IPS DF 6.9 (cell line): Measurements from ENCODE around the gene ACTN2.

Experiments used
- DNase-seq: peaks from one replicate; pipeline ENCODE4 v3.0.0-alpha.2; 2013; ENCODE audit warnings: low read depth, low spot score
- H3K27ac ChIP-seq: one replicate; pipeline ENCODE4 v1.5.1; 2013; ENCODE audit warnings: low read length, control low read depth
- H3K27me3 ChIP-seq: 2 replicates; pipeline ENCODE4 v1.6.1; 2013; ENCODE audit warnings: mild to moderate bottlenecking, low read length; ENCODE audit not compliant: control insufficient read depth, insufficient read depth
- H3K36me3 ChIP-seq: 2 replicates; pipeline ENCODE4 v1.6.1; 2013; ENCODE audit warnings: low read length; ENCODE audit not compliant: control insufficient read depth, insufficient read depth
- H3K4me1 ChIP-seq: 2 replicates; pipeline ENCODE4 v1.6.1; 2013; ENCODE audit warnings: low read length; ENCODE audit not compliant: control insufficient read depth, insufficient read depth
- H3K4me3 ChIP-seq: 2 replicates; pipeline ENCODE4 v1.5.1; 2013; ENCODE audit warnings: mild to moderate bottlenecking, low read length
- H3K9me3 ChIP-seq: 2 replicates; pipeline ENCODE4 v1.6.1; 2013; ENCODE audit warnings: low read length, inconsistent platforms; ENCODE audit not compliant: control insufficient read depth, insufficient read depth
- WGBS: extraction: QIAGEN DNeasy Blood & Tissue Kit; methylation state at CpG from one replicate; pipeline ENCODE4 v1.1.7; 2013; ENCODE audit warnings: mixed read lengths, missing lambda C conversion rate; ENCODE audit not compliant: insufficient read length, insufficient coverage; 5-methylcytosine and 5-hydroxymethylcytosine counted together

The ACTN2 gene

DNA sequence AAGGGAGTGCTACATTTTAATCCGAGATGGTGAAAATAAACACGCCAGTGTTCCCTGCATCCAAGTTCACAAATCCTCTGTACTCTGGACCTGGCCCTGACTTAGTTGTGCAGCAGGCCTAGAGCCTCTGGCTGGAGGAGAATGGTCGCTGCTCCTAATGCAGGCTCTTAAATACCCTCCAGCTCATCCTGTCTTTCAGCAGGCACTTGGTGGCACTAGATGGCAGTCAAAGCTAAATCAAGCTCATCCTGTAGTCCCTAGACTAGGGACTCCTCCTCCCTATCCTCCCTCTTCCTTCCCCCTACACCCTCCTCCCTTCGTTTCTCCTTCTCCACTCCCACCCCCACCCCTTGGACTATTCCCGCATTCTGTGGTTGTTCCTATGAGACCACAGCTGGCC lies 67.2 kb downstream of the ACTN2 start:
- DNase-seq, result peak; percentile 18
- no peak overlapping the region for H3K27ac ChIP-seq
- WGBS, result no CpG with 5 or more reads among the region's 5 CpGs
- H3K9me3 ChIP-seq, result no peaks in the 10 kb centered on the region
- H3K4me1 ChIP-seq, result no peaks in the 10 kb centered on the region
- H3K4me3 ChIP-seq, result no peak overlapping the region
- H3K27me3 ChIP-seq, result no peaks in the 10 kb centered on the region
- H3K36me3 ChIP-seq, result peaks cover 9% of the 10 kb centered on the region

DNA sequence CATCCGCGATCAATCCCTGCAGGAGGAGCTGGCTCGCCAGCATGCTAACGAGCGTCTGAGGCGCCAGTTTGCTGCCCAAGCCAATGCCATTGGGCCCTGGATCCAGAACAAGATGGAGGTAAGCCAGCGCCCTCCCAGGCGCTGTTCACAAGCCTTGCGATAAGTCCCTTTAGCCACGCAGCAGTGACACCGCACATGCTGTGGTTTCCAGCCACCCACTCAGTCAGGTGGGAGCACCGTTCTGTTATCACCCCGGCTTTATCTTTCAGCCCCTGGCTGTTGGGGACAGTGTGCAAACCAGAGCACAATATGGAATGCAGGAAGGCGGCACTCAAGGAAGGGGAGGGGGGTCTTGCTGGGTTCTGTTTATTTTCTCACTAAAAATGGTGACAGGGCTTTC lies 67.7 kb downstream of the ACTN2 start:
- Histone ChIP-seq H3K4me1 (no peaks in the 10 kb centered on the region), H3K9me3 (no peaks in the 10 kb centered on the region), H3K36me3 (peaks cover 9% of the 10 kb centered on the region), H3K4me3 (no peak overlapping the region), H3K27me3 (no peaks in the 10 kb centered on the region), H3K27ac (no peak overlapping the region)
- WGBS, result no CpG with 5 or more reads among the region's 14 CpGs
- no peak for DNase-seq

DNA sequence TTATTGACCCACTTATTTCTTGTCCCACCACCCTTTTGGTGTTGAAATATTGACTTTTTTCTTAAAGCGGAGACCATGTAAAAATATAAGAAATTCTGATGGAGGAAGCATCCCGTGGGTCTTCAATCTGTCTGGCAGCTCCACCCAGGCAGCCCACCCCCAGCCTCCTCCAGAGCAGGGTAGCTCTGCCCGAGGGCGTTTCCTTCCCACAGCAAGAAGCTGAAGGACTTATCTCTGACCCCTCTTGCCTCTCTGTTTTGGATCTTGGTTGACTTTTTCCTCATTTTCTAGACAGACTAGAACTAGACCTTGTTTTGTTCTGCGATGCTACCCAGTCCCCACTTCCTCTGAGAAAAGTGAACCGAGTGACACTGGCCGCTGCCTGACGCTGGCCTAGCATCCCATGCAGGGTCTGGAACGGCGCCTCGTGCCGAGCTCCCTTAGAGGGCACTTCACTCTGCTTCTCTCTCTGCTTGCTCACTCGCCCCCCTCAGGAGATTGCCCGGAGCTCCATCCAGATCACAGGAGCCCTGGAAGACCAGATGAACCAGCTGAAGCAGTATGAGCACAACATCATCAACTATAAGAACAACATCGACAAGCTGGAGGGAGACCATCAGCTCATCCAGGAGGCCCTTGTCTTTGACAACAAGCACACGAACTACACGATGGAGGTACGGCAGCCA lies 68.4 kb downstream of the ACTN2 start:
- peaks cover 9% of the 10 kb centered on the region for H3K36me3 ChIP-seq
- no peaks in the 10 kb centered on the region for H3K4me1 ChIP-seq
- no peaks in the 10 kb centered on the region for H3K27me3 ChIP-seq
- no peak for DNase-seq
- WGBS, result no CpG with 5 or more reads among the region's 18 CpGs
- no peak overlapping the region for H3K4me3 ChIP-seq
- H3K9me3 ChIP-seq, result no peaks in the 10 kb centered on the region
- H3K27ac ChIP-seq, result no peak overlapping the region

DNA sequence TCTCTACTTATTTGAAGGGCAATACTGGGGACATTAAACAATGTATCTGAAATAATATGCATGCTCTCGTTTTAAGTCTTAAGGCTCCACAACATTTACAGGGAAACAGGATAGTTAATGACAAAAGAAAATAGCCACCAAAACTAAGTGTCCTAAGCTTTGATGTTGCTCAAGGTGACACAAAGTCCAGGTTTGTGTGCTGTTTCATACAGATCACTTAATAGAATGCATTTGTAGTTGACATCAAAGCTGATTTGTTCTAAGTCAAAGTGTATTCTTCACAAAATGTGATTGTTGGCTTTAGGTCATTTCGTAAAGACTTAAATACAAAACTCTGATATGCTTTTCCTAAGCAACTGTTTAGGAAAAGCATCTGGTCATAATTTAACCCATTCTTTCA lies 71.3 kb downstream of the ACTN2 start:
- no peaks in the 10 kb centered on the region for H3K27me3 ChIP-seq
- H3K9me3 ChIP-seq, result no peaks in the 10 kb centered on the region
- H3K4me1 ChIP-seq, result no peaks in the 10 kb centered on the region
- no peak overlapping the region for H3K27ac ChIP-seq
- WGBS, result no CpG with 5 or more reads among the region's 2 CpGs
- H3K4me3 ChIP-seq, result no peak overlapping the region
- DNase-seq, result no peak
- H3K36me3 ChIP-seq, result peaks cover 6% of the 10 kb centered on the region

DNA sequence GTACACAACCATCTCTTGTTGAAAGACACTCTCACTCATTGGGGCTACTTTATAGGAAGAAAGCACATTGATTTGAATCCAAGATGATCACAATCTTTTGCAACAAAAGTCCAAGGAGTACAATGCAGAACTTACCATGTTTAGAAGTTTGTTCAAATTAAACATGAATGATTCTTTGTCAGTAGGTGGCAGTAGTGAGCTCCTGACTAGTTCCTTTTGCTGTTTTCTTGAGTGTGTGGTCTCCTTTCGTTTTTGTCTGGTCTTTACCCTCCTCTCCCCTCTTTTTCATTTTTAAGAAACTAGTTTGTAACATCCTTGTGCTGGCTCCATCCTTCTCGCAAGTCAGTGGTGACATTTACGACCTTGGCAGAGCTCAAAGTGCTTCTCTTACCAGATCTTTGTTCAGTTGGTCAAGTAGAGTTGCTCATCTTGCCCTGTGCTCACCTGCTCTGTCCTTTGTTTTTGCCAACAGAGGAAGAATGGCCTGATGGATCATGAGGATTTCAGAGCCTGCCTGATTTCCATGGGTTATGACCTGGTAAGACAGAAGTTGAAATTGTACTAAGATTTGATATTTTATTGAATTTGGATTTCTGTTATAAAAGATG lies 73.1 kb downstream of the ACTN2 start:
- H3K27ac ChIP-seq, result no peak overlapping the region
- H3K36me3 ChIP-seq, result peaks cover 6% of the 10 kb centered on the region
- H3K4me3 ChIP-seq, result no peak overlapping the region
- WGBS, result no CpG with 5 or more reads among the region's 3 CpGs
- no peaks in the 10 kb centered on the region for H3K27me3 ChIP-seq
- peak; percentile 35 for DNase-seq
- no peaks in the 10 kb centered on the region for H3K9me3 ChIP-seq
- no peaks in the 10 kb centered on the region for H3K4me1 ChIP-seq

DNA sequence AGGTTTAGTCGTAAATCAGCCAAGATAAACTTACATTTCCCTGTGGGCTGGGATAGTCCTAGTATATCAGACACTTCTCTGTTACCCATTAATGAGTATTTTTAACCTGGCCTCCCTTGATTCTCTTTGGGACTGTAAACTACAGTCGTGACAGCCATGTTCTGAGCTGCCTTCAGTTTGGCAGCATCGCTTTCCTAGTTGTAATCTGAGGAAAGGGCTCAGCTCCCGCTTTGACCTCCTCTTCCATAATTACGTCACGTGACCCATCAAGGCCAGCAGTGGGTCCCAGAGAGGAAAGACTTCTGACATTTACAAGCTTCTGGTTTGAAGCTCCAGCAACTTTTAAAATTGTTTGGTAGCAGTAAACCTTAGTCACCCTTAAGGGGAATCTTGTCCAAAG lies 74.2 kb downstream of the ACTN2 start:
- Histone ChIP-seq H3K36me3 (no peaks in the 10 kb centered on the region; the same call in 1 of the 2 replicates), H3K4me1 (no peaks in the 10 kb centered on the region), H3K27me3 (no peaks in the 10 kb centered on the region), H3K27ac (no peak overlapping the region), H3K4me3 (no peak overlapping the region), H3K9me3 (no peaks in the 10 kb centered on the region)
- WGBS, result no CpG with 5 or more reads among the region's 6 CpGs
- DNase-seq, result no peak

DNA sequence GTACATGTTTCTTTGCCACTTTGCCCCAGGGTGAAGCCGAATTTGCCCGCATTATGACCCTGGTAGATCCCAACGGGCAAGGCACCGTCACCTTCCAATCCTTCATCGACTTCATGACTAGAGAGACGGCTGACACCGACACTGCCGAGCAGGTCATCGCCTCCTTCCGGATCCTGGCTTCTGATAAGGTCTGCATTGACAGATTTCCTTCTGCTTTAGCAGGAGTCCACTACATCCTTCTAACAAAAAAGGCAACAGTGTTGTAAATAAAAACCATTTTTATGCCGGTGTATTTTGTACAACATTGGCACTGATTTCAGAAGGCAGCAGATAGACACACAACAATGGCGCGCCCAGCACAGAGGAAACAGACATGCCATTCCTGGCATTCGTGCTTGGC lies 74.7 kb downstream of the ACTN2 start:
- Histone ChIP-seq H3K36me3 (no peaks in the 10 kb centered on the region; the same call in 1 of the 2 replicates), H3K9me3 (no peaks in the 10 kb centered on the region), H3K27ac (no peak overlapping the region), H3K4me1 (no peaks in the 10 kb centered on the region), H3K27me3 (no peaks in the 10 kb centered on the region), H3K4me3 (no peak overlapping the region)
- DNase-seq, result no peak
- WGBS, result no CpG with 5 or more reads among the region's 14 CpGs

DNA sequence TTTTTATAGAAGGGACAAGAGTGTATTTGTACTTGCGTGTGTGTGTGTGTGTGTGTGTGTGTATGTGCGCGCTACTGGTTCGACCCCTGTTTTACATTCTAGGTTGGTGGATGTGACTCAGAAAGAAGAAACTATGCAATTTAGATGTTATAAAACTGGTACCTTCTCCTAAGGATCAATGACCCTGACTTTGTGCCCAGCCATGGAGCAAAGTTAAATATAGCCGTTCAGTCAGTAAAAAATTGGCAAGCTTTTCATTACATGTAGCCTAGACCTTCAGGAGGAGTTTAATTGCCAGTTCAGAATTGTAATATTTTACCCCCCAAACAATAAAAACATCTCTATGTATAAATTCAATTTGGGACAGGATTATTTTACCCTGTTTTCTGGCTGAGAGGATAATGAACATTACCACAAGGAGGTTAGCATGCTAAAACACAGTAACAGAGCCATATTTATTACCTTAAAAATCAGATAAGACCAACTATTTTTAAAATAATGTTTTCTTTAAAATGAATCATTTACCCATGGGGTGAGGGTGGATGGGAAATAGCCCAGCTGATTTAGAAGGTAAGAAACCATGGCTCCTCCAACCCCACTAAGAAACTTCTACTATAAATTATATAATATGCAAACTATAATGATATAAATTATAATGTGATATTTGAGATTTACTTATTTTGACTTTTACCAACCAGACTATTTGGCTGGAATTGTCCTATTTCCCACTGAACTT lies 75.3 kb downstream of the ACTN2 start:
- DNase-seq, result no peak
- no peaks in the 10 kb centered on the region for H3K4me1 ChIP-seq
- H3K36me3 ChIP-seq, result no peaks in the 10 kb centered on the region; the same call in 1 of the 2 replicates
- H3K9me3 ChIP-seq, result no peaks in the 10 kb centered on the region
- H3K27me3 ChIP-seq, result no peaks in the 10 kb centered on the region
- no peak overlapping the region for H3K27ac ChIP-seq
- no peak overlapping the region for H3K4me3 ChIP-seq
- no CpG with 5 or more reads among the region's 5 CpGs for WGBS

DNA sequence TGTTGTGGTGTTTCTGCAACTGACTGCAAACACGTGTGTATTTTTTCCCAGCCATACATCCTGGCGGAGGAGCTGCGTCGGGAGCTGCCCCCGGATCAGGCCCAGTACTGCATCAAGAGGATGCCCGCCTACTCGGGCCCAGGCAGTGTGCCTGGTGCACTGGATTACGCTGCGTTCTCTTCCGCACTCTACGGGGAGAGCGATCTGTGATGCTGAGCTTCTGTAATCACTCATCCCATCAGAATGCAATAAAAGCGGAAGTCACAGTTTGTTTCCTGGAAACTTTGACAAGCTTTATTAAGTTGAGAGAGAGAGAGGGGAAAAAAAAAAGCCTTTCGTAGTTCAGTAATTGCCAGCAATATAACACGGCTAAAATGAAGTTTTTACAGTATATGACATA lies 76.1 kb downstream of the ACTN2 start:
- DNase-seq, result no peak
- Histone ChIP-seq H3K36me3 (no peaks in the 10 kb centered on the region; the same call in 1 of the 2 replicates), H3K4me1 (no peaks in the 10 kb centered on the region), H3K27ac (no peak overlapping the region), H3K4me3 (no peak overlapping the region), H3K9me3 (no peaks in the 10 kb centered on the region), H3K27me3 (no peaks in the 10 kb centered on the region)
- WGBS, result no CpG with 5 or more reads among the region's 15 CpGs

DNA sequence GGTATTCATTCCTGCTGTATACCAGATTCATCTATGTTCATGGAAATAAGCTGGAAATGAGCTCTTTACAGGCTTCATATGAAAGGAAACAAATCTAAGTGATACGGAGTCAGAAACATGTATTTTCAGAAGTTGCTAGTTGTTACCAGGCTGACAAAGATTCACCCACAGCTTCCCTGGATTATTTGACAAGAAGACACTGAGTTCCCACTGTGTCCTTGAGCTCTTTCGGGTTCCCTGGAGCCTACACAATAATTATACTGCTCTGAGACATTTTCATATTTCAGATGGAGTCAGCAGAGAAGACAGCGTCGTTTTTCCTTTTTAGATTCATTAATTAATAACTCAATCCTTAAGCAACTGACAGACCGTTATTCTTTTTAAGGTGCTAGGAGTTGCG lies 79.5 kb downstream of the ACTN2 start:
- no peaks in the 10 kb centered on the region for H3K36me3 ChIP-seq
- no peak for DNase-seq
- H3K27me3 ChIP-seq, result no peaks in the 10 kb centered on the region
- WGBS, result no CpG with 5 or more reads among the region's 6 CpGs
- no peak overlapping the region for H3K27ac ChIP-seq
- H3K4me3 ChIP-seq, result no peak overlapping the region
- no peaks in the 10 kb centered on the region for H3K9me3 ChIP-seq
- no peaks in the 10 kb centered on the region for H3K4me1 ChIP-seq
